ENCODE measurements around the gene ZNF580. TPM values are rescaled to one million over a fixed set of nuclear protein-coding genes. Genes with fewer than 3 reads are reported as not detected.

The ZNF580 gene
- total RNA-seq, result 10 to 100 TPM; 24.9 to 70.6 (median 65.3) TPM
- polyA plus RNA-seq, result 10 to 100 TPM; 14.5 to 37.3 TPM
- long read RNA-seq, donor 1, transcript ZNF580-202 (1 exons, 1,707 nt), result major isoform, 5 of 10 reads
- long read RNA-seq, donor 1, partial matches to known transcripts, result 1 of 10 reads
- long read RNA-seq, donor 1, other reads (novel, unspliced or antisense), result 0 of 10 reads
- long read RNA-seq, donor 2, transcript ZNF580-201 (2 exons, 1,261 nt), result major isoform, 31 of 41 reads
- long read RNA-seq, donor 2, transcript ZNF580-202 (1 exons, 1,707 nt), result minor isoform, 9 of 41 reads
- long read RNA-seq, donor 2, partial matches to known transcripts, result 0 of 41 reads
- long read RNA-seq, donor 2, other reads (novel, unspliced or antisense), result 0 of 41 reads
- long read RNA-seq, donor 3, transcript ZNF580-202 (1 exons, 1,707 nt), result minor isoform, 18 of 75 reads
- long read RNA-seq, donor 3, transcript ZNF580-201 (2 exons, 1,261 nt), result major isoform, 49 of 75 reads
- long read RNA-seq, donor 3, partial matches to known transcripts, result 0 of 75 reads
- long read RNA-seq, donor 3, other reads (novel, unspliced or antisense), result 3 of 75 reads

GRCh38 chr19:55640577-55641425 is at the start of gene ZNF580:
ZNF580 (plus strand) TSS chr19:55641002; CDS start chr19:55642509, 1,507 bp downstream.
- Histone ChIP-seq H3K36me3 (no peaks in the 10 kb centered on the region), H3K9me3 (no peaks in the 10 kb centered on the region), H3K27ac (peak within 1 kb of the TSS; percentile 95 to 96), H3K27me3 (no peaks in the 10 kb centered on the region), H3K4me3 (peak within 1 kb of the TSS; percentile 93), H3K4me1 (ENCODE audit: insufficient read depth) (peaks cover 19% of the 10 kb centered on the region)
- intact Hi-C loops (cut with DNase I), result no loop called here
- 0 to 1% (median 1%) methylated on average over 48 to 89 of the region's 89 CpGs for WGBS, 3 donors
- TF ChIP-seq EP300 (IDR thresholded peaks at IDR 0.05) (no peak), POLR2A (IDR thresholded peaks at IDR 0.05) (peak; percentile 14)
- TF ChIP-seq, protein P1, sequence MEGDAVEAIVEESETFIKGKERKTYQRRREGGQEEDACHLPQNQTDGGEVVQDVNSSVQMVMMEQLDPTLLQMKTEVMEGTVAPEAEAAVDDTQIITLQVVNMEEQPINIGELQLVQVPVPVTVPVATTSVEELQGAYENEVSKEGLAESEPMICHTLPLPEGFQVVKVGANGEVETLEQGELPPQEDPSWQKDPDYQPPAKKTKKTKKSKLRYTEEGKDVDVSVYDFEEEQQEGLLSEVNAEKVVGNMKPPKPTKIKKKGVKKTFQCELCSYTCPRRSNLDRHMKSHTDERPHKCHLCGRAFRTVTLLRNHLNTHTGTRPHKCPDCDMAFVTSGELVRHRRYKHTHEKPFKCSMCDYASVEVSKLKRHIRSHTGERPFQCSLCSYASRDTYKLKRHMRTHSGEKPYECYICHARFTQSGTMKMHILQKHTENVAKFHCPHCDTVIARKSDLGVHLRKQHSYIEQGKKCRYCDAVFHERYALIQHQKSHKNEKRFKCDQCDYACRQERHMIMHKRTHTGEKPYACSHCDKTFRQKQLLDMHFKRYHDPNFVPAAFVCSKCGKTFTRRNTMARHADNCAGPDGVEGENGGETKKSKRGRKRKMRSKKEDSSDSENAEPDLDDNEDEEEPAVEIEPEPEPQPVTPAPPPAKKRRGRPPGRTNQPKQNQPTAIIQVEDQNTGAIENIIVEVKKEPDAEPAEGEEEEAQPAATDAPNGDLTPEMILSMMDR (IDR thresholded peaks at IDR 0.05), result no peak
- peak; percentile 69 to 85 (median 78) for DNase-seq

DNA sequence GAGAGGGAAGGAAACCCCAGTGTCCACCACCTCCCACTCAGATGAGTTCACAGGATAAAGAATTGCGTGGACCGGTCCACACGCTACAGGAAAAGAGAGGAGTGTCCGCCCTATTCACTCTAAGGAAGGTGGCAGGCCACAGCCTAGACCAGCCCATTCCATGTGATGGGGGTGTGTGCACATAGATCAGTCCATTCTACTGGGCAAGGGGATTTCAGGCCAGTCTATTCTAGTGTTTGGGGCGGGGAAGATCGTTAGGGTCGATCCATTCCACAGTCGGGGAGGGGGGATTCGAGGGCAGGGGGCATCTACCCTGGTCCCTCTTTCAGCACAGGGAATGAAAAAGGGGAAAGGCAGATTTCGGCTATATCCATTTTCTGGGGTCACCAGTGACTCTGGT is 49.2 kb upstream of the ZNF580 start:
- H3K36me3 ChIP-seq, result no peaks in the 10 kb centered on the region
- H3K27me3 ChIP-seq, result no peaks in the 10 kb centered on the region
- H3K9me3 ChIP-seq, result no peaks in the 10 kb centered on the region
- WGBS, 3 donors, result 76 to 79% (median 78%) methylated on average over 10 of the region's 10 CpGs
- H3K27ac ChIP-seq, result no peak overlapping the region
- DNase-seq, result no peak
- H3K4me1 ChIP-seq (ENCODE audit: insufficient read depth), result peaks cover 3% of the 10 kb centered on the region
- TF ChIP-seq, protein P1 (IDR thresholded peaks at IDR 0.05), result no peak
- TF ChIP-seq EP300 (IDR thresholded peaks at IDR 0.05), result no peak
- TF ChIP-seq POLR2A (IDR thresholded peaks at IDR 0.05), result no peak
- intact Hi-C loops (cut with DNase I), result no loop called here
- H3K4me3 ChIP-seq, result no peak overlapping the region

- Histone ChIP-seq H3K4me3 (no peak overlapping the region), H3K36me3 (no peaks in the 10 kb centered on the region), H3K9me3 (no peaks in the 10 kb centered on the region), H3K4me1 (ENCODE audit: insufficient read depth) (no peaks in the 10 kb centered on the region), H3K27me3 (no peaks in the 10 kb centered on the region), H3K27ac (no peak overlapping the region)
- intact Hi-C loops (cut with DNase I), result no loop called here
- TF ChIP-seq, protein P1 (IDR thresholded peaks at IDR 0.05), result no peak
- TF ChIP-seq EP300 (IDR thresholded peaks at IDR 0.05) (no peak), POLR2A (IDR thresholded peaks at IDR 0.05) (no peak)
- DNase-seq, result peak in 1 of 5 donors; percentile 31
- 86 to 88% (median 88%) methylated on average over 44 to 73 of the region's 73 CpGs for WGBS, 3 donors
Measured at GRCh38 chr19:55592391-55593090, 48.3 kb upstream of the ZNF580 start.

All from ovary (tissue), 10 donors.